GM21515 (cell line): ENCODE measurements around the gene MYCBP2.
"Not testable (repeated sequence)": the region's sequence is repeated elsewhere in the genome, so short reads cannot be mapped to it uniquely, and the experiment has no call there.

ENCODE experiments used
- ATAC-seq: cut with Tn5 transposase; IDR thresholded peaks from one replicate; pipeline ENCODE4 v1.9.1; 2021; ENCODE audit not compliant: unreplicated experiment

The MYCBP2 gene

GRCh38 chr13:77219401-77219800 lies 107.5 kb downstream of the MYCBP2 start:
- no peak for ATAC-seq

GRCh38 chr13:77218274-77218673 lies 108.6 kb downstream of the MYCBP2 start:
- no peak for ATAC-seq

GRCh38 chr13:77215543-77215942 lies 111.4 kb downstream of the MYCBP2 start:
- ATAC-seq: no peak

GRCh38 chr13:77213644-77214043 lies 113.2 kb downstream of the MYCBP2 start:
- no peak for ATAC-seq

GRCh38 chr13:77207943-77208342 lies 119.0 kb downstream of the MYCBP2 start:
- ATAC-seq: no peak

- ATAC-seq: not testable (repeated sequence)
Observed at GRCh38 chr13:77198995-77199394, 127.9 kb downstream of the MYCBP2 start.

- no peak for ATAC-seq
Observed at GRCh38 chr13:77196052-77196618, 130.8 kb downstream of the MYCBP2 start.

- ATAC-seq: no peak
Observed at GRCh38 chr13:77190349-77190958, 136.4 kb downstream of the MYCBP2 start.

- ATAC-seq: no peak
Observed at GRCh38 chr13:77185721-77186120, 141.2 kb downstream of the MYCBP2 start.

GRCh38 chr13:77184455-77184854 lies 142.4 kb downstream of the MYCBP2 start:
- peak; percentile 97 for ATAC-seq

- no peak for ATAC-seq
Observed at GRCh38 chr13:77180011-77180410, 146.9 kb downstream of the MYCBP2 start.

GRCh38 chr13:77177646-77178045 lies 149.2 kb downstream of the MYCBP2 start:
- no peak for ATAC-seq

- ATAC-seq: no peak
Observed at GRCh38 chr13:77176350-77176749, 150.5 kb downstream of the MYCBP2 start.

- ATAC-seq: no peak
Observed at GRCh38 chr13:77172650-77173049, 154.2 kb downstream of the MYCBP2 start.

GRCh38 chr13:77171451-77171850 lies 155.4 kb downstream of the MYCBP2 start:
- no peak for ATAC-seq

GRCh38 chr13:77168237-77168636 lies 158.7 kb downstream of the MYCBP2 start:
- ATAC-seq: no peak

- ATAC-seq: no peak
Observed at GRCh38 chr13:77150651-77151050, 176.2 kb downstream of the MYCBP2 start.

GRCh38 chr13:77143431-77143830 lies 183.5 kb downstream of the MYCBP2 start:
- no peak for ATAC-seq

- ATAC-seq: no peak
Observed at GRCh38 chr13:77139306-77139705, 187.6 kb downstream of the MYCBP2 start.

- ATAC-seq: no peak
Observed at GRCh38 chr13:77138813-77139212, 188.1 kb downstream of the MYCBP2 start.

- no peak for ATAC-seq
Observed at GRCh38 chr13:77136902-77137420, 189.9 kb downstream of the MYCBP2 start.

- ATAC-seq: no peak
Observed at GRCh38 chr13:77124423-77124822, 202.5 kb downstream of the MYCBP2 start.

- no peak for ATAC-seq
Observed at GRCh38 chr13:77118134-77118533, 208.8 kb downstream of the MYCBP2 start.
